ENCODE results near the gene GRM3.

The GRM3 gene

GRCh38 chr7:86660950-86661462 lies 17.3 kb downstream of the GRM3 start:
- DNase-seq (ENCODE audit: low spot score) = no peak
- Mint-ChIP-seq H3K4me3 (no peak overlapping the region), H3K36me3 (ENCODE audit: low read depth) (no peaks in the 10 kb centered on the region), H3K27me3 (ENCODE audit: low read depth) (no peaks in the 10 kb centered on the region), H3K27ac (no peak overlapping the region), H3K4me1 (ENCODE audit: low read depth) (no peaks in the 10 kb centered on the region), H3K9me3 (no peaks in the 10 kb centered on the region)

GRCh38 chr7:86664486-86664885 lies 20.8 kb downstream of the GRM3 start:
- H3K27ac Mint-ChIP-seq = no peak overlapping the region
- no peaks in the 10 kb centered on the region for H3K36me3 Mint-ChIP-seq (ENCODE audit: low read depth)
- no peak for DNase-seq (ENCODE audit: low spot score)
- no peak overlapping the region for H3K4me3 Mint-ChIP-seq
- no peaks in the 10 kb centered on the region for H3K4me1 Mint-ChIP-seq (ENCODE audit: low read depth)
- no peaks in the 10 kb centered on the region for H3K9me3 Mint-ChIP-seq
- H3K27me3 Mint-ChIP-seq (ENCODE audit: low read depth) = no peaks in the 10 kb centered on the region

GRCh38 chr7:86664991-86665390 lies 21.3 kb downstream of the GRM3 start:
- H3K4me3 Mint-ChIP-seq = no peak overlapping the region
- H3K27me3 Mint-ChIP-seq (ENCODE audit: low read depth) = no peaks in the 10 kb centered on the region
- no peaks in the 10 kb centered on the region for H3K4me1 Mint-ChIP-seq (ENCODE audit: low read depth)
- H3K9me3 Mint-ChIP-seq = no peaks in the 10 kb centered on the region
- no peak overlapping the region for H3K27ac Mint-ChIP-seq
- DNase-seq (ENCODE audit: low spot score) = no peak
- H3K36me3 Mint-ChIP-seq (ENCODE audit: low read depth) = no peaks in the 10 kb centered on the region

GRCh38 chr7:86665669-86666068 lies 22.0 kb downstream of the GRM3 start:
- Mint-ChIP-seq H3K9me3 (no peaks in the 10 kb centered on the region), H3K4me3 (no peak overlapping the region), H3K4me1 (ENCODE audit: low read depth) (no peaks in the 10 kb centered on the region), H3K27ac (no peak overlapping the region), H3K36me3 (ENCODE audit: low read depth) (no peaks in the 10 kb centered on the region), H3K27me3 (ENCODE audit: low read depth) (no peaks in the 10 kb centered on the region)
- no peak for DNase-seq (ENCODE audit: low spot score)

- H3K27ac Mint-ChIP-seq = no peak overlapping the region
- H3K36me3 Mint-ChIP-seq (ENCODE audit: low read depth) = no peaks in the 10 kb centered on the region
- no peak for DNase-seq (ENCODE audit: low spot score)
- no peaks in the 10 kb centered on the region for H3K27me3 Mint-ChIP-seq (ENCODE audit: low read depth)
- H3K4me3 Mint-ChIP-seq = no peak overlapping the region
- no peaks in the 10 kb centered on the region for H3K9me3 Mint-ChIP-seq
- H3K4me1 Mint-ChIP-seq (ENCODE audit: low read depth) = no peaks in the 10 kb centered on the region
These were observed 24.0 kb downstream of the GRM3 start for GRCh38 chr7:86667732-86668131.

- no peaks in the 10 kb centered on the region for H3K36me3 Mint-ChIP-seq (ENCODE audit: low read depth)
- H3K4me3 Mint-ChIP-seq = no peak overlapping the region
- H3K27ac Mint-ChIP-seq = no peak overlapping the region
- no peaks in the 10 kb centered on the region for H3K27me3 Mint-ChIP-seq (ENCODE audit: low read depth)
- H3K9me3 Mint-ChIP-seq = no peaks in the 10 kb centered on the region
- DNase-seq (ENCODE audit: low spot score) = no peak
- H3K4me1 Mint-ChIP-seq (ENCODE audit: low read depth) = no peaks in the 10 kb centered on the region
These were observed 24.6 kb downstream of the GRM3 start for GRCh38 chr7:86668315-86668714.

GRCh38 chr7:86687831-86688230 lies 44.1 kb downstream of the GRM3 start:
- no peaks in the 10 kb centered on the region for H3K4me1 Mint-ChIP-seq (ENCODE audit: low read depth)
- no peak overlapping the region for H3K4me3 Mint-ChIP-seq
- H3K27me3 Mint-ChIP-seq (ENCODE audit: low read depth) = no peaks in the 10 kb centered on the region
- no peak for DNase-seq (ENCODE audit: low spot score)
- H3K9me3 Mint-ChIP-seq = no peaks in the 10 kb centered on the region
- no peak overlapping the region for H3K27ac Mint-ChIP-seq
- no peaks in the 10 kb centered on the region for H3K36me3 Mint-ChIP-seq (ENCODE audit: low read depth)

GRCh38 chr7:86689363-86689762 lies 45.7 kb downstream of the GRM3 start:
- no peaks in the 10 kb centered on the region for H3K9me3 Mint-ChIP-seq
- H3K27ac Mint-ChIP-seq = no peak overlapping the region
- H3K27me3 Mint-ChIP-seq (ENCODE audit: low read depth) = no peaks in the 10 kb centered on the region
- no peaks in the 10 kb centered on the region for H3K36me3 Mint-ChIP-seq (ENCODE audit: low read depth)
- DNase-seq (ENCODE audit: low spot score) = no peak
- H3K4me1 Mint-ChIP-seq (ENCODE audit: low read depth) = no peaks in the 10 kb centered on the region
- H3K4me3 Mint-ChIP-seq = no peak overlapping the region

GRCh38 chr7:86692755-86693154 lies 49.0 kb downstream of the GRM3 start:
- Mint-ChIP-seq H3K36me3 (ENCODE audit: low read depth) (no peaks in the 10 kb centered on the region), H3K27me3 (ENCODE audit: low read depth) (no peaks in the 10 kb centered on the region), H3K4me1 (ENCODE audit: low read depth) (no peaks in the 10 kb centered on the region), H3K9me3 (no peaks in the 10 kb centered on the region), H3K27ac (no peak overlapping the region), H3K4me3 (no peak overlapping the region)
- DNase-seq (ENCODE audit: low spot score) = no peak

- Mint-ChIP-seq H3K27me3 (ENCODE audit: low read depth) (no peaks in the 10 kb centered on the region), H3K36me3 (ENCODE audit: low read depth) (no peaks in the 10 kb centered on the region), H3K27ac (no peak overlapping the region), H3K9me3 (no peaks in the 10 kb centered on the region), H3K4me1 (ENCODE audit: low read depth) (no peaks in the 10 kb centered on the region), H3K4me3 (no peak overlapping the region)
- DNase-seq (ENCODE audit: low spot score) = no peak
These were observed 62.7 kb downstream of the GRM3 start for GRCh38 chr7:86706406-86706805.

GRCh38 chr7:86708031-86708680 lies 64.4 kb downstream of the GRM3 start:
- Mint-ChIP-seq H3K4me1 (ENCODE audit: low read depth) (no peaks in the 10 kb centered on the region), H3K4me3 (no peak overlapping the region), H3K9me3 (no peaks in the 10 kb centered on the region), H3K27ac (no peak overlapping the region), H3K36me3 (ENCODE audit: low read depth) (no peaks in the 10 kb centered on the region), H3K27me3 (ENCODE audit: low read depth) (no peaks in the 10 kb centered on the region)
- DNase-seq (ENCODE audit: low spot score) = no peak

- no peak for DNase-seq (ENCODE audit: low spot score)
- no peaks in the 10 kb centered on the region for H3K9me3 Mint-ChIP-seq
- no peaks in the 10 kb centered on the region for H3K4me1 Mint-ChIP-seq (ENCODE audit: low read depth)
- H3K27ac Mint-ChIP-seq = no peak overlapping the region
- no peak overlapping the region for H3K4me3 Mint-ChIP-seq
- H3K36me3 Mint-ChIP-seq (ENCODE audit: low read depth) = no peaks in the 10 kb centered on the region
- no peaks in the 10 kb centered on the region for H3K27me3 Mint-ChIP-seq (ENCODE audit: low read depth)
These were observed 76.6 kb downstream of the GRM3 start for GRCh38 chr7:86720306-86720705.

- no peak for DNase-seq (ENCODE audit: low spot score)
- no peaks in the 10 kb centered on the region for H3K36me3 Mint-ChIP-seq (ENCODE audit: low read depth)
- peaks cover 4% of the 10 kb centered on the region for H3K9me3 Mint-ChIP-seq
- no peaks in the 10 kb centered on the region for H3K27me3 Mint-ChIP-seq (ENCODE audit: low read depth)
- no peak overlapping the region for H3K27ac Mint-ChIP-seq
- H3K4me1 Mint-ChIP-seq (ENCODE audit: low read depth) = no peaks in the 10 kb centered on the region
- H3K4me3 Mint-ChIP-seq = no peak overlapping the region
These were observed 90.1 kb downstream of the GRM3 start for GRCh38 chr7:86733783-86734182.

- Mint-ChIP-seq H3K27ac (no peak overlapping the region), H3K27me3 (ENCODE audit: low read depth) (peaks cover 3% of the 10 kb centered on the region), H3K4me1 (ENCODE audit: low read depth) (no peaks in the 10 kb centered on the region), H3K9me3 (no peaks in the 10 kb centered on the region), H3K4me3 (no peak overlapping the region), H3K36me3 (ENCODE audit: low read depth) (no peaks in the 10 kb centered on the region)
- no peak for DNase-seq (ENCODE audit: low spot score)
These were observed 101.5 kb downstream of the GRM3 start for GRCh38 chr7:86745013-86745745.

Data from T-helper 2 cell treated with Interferon-gamma antibody and Interleukin-4, amounts not matched to agents 5 μg/mL and 100 μg/mL, for 36 hours (primary cell).